Activated T-cell treated with anti-CD3 and anti-CD28 coated beads for 4 hours (primary cell): Measurements from ENCODE around the gene MMP3.

Experiments used
- DNase-seq: peaks from one replicate; pipeline ENCODE4 v3.0.0-alpha.2; 2020

Gene MMP3

DNA sequence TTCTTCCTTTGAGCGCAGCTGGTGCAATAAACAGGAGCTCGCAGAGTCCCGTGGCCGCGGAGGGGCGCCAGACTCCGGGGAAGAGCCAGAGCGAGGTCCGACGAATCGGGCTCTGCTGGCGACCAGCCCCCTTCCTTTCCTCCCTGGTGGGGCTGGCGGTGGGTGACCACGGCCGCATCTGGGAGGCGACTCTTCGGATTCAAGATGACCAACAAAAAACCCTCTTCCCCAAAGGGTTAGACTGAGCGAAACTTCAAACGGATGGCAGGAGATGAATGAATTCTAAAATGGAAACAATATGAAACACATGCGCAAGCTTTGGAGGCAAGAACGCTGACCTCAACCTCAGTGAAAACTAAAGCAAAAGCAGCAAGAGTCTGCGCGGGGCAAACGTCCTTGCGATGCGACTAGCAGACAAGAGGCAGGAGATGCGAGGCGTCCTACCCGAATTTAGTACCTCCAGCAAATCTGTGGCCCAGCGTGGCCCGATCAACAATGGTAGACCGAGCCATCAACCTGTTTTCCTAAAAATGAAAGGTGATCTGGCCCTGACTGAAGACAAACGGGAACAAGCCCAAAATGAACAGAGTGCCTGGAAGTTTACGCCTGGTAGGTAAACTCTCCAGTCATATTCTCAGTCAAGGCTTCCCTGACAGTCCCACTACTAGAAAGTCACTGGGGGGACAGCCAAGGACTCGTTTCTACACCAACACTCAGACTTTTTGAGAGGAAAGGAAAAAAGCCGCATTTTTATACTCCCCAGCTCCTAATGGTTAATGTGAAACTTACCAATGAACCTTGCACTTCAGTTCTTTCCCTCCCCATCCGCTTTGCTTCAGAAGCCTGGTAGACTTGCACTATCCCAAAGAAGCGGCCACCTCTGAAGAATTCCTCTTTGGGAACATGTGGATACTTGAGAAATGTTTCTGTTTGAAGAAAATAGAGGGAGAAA, 11.6 kb downstream of the MMP3 start:
- DNase-seq: no peak

DNA sequence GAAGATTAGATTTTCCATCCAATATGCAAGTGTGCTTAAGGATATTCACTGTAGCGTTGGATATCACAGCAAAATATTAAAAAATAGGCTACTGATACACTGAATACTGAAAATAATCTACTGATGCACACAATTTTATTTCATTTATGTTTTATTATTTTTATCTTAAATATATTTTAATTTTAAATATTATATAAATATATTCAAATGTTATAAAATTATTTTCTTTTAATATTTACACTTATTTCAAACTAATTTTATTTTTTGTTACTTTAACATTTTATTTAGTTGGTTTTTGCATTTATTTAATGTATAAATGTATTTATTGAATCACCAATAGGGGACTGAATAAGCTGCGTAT, 12.3 kb downstream of the MMP3 start:
- DNase-seq: no peak

DNA sequence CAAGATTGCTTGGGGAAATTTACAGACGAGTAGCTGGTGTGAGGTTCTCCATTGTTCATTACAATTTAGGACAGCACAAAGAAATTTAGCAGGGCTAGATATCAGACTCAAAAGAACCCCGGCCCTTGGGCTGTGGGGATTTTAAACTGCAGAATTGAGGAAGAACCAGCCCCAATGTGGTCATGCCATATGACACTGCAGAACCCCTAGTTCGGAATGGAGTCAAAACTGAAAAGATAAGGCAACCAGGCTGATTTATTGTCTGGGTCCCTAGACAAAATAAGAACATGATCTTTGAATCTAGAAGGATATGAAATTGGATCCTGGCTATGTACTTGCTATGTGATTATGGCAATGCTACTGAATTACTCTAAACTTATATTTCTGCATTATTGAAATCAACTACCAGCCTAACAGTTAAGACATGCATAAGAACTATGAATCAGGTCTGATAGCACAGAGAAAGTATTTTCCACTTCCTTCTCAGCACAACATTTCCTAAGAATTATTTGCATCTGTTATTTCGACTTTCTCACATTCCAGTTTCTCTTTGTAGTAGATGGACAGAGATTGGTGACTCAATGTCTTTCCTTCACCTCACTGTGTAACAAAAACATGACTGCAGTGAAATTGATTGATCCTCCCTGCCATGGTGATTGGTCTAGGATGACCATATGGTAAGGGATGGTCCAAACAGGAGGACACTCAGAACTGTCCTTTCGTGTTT, 13.2 kb downstream of the MMP3 start:
- no peak for DNase-seq

GRCh38 chr11:102829316-102830000, 14.0 kb downstream of the MMP3 start:
- DNase-seq: no peak

GRCh38 chr11:102824556-102824955, 18.9 kb downstream of the MMP3 start:
- DNase-seq: no peak

DNA sequence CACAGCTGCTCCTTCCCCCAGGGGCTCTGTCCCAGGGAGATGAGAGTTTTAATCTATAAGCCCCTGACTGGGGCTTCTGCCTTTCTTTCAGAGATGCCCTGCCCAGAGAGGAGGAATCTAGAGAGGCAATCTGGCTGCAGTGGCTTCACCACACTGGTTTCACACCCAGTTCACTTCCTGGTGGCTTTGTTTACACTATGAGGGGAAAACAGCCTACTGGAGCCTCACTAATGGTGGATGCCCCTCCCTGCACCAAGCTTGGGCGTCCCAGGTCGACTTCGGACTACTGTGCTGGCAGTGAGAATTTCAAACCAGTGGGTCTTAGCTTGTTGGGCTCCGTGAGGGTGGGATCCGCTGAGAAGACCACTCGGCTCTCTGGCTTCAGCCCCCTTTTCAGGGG, 23.9 kb downstream of the MMP3 start:
- no peak for DNase-seq

GRCh38 chr11:102813484-102813883, 29.9 kb downstream of the MMP3 start:
- no peak for DNase-seq

GRCh38 chr11:102812188-102812587, 31.2 kb downstream of the MMP3 start:
- DNase-seq: no peak

DNA sequence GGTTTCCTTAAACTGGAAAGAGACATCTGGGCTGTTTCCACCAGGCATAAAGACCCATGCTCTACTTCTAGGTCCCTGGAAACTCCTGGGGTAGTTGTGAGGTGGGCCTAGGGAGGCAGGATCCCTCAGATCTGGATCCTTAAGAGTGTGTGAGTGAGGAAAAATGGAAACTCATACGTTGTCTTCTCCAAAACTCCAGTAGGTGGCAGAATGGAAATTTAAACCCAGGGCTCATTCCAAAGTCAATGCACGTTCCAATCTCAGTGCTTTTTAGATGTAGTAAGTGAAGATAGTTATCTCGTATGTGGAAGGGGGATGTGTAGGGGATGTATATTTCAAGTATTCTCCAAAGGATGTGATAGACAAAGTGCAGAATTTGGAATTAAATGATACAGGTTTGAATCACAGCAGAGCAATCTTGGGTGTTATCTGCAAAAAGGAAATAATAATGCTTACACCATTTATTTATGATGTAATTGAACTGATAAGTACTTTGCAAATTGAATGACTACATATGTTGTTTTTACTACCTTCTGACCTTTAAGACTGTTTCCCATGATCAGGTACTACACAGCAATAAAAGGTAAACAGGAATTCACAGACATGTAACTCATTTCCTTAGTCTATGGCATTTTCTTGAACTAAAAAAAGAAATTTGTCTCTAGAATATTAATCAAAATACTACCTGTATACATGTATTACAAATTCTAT, 32.3 kb downstream of the MMP3 start:
- no peak for DNase-seq

GRCh38 chr11:102809971-102810370, 33.4 kb downstream of the MMP3 start:
- no peak for DNase-seq

DNA sequence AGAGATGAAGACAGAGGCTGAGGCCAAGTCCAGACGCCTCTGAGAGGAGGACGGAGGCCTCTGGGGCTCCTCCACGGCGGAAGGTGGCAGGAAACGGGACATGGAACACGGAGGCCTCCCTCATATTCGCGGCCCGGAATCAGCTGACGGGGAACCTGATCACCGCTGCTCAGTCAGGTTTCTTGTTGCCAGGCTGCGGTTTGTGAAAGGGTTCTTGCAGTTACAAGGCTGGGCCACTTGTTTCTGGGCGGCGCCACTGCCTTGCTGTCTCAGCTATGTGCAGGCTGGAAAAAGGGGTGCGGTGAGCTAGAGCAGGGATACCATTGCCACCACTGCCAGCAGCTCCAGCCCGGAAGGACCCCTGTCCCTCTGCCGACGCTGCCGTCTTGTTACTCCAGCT, 35.5 kb downstream of the MMP3 start:
- DNase-seq: no peak

DNA sequence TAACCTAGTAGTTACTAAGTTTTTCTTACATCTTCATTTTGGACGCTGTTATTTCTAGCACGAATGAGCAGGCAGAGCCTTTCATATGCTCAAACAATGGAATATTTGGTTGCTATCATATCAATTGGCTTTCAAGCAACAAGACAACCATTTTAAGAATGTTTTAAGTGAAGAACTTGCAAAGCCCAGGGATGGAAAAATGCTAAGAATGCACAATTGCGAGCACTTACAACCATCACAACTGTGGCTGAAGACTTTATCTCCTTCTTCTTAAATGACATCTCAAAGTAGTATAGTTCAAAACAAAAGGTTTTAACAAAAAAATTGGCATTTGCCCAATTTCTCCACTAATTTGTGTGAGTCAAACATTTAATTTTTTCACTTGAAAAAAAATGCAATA, 37.1 kb downstream of the MMP3 start:
- DNase-seq: no peak

DNA sequence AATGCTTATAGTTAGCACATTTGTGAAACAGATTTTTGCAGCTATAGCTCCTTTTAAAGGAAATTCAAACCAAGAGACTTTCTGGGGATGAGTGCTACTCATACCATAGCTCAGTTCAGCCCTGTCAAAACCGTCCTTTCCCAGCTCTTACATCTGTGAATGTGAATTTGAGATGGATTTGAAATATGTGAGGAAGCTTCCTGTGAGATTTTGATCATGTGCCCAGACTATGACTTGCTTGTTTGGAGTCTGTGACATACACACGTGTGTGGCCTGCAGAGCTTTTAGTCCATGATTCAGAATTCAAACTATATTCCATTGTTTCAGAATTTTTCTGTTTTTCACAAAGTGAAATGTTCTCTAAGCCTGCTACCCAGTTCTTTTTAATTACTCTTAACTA, 41.1 kb downstream of the MMP3 start:
- DNase-seq: no peak

GRCh38 chr11:102800767-102801166, 42.6 kb downstream of the MMP3 start:
- no peak for DNase-seq

DNA sequence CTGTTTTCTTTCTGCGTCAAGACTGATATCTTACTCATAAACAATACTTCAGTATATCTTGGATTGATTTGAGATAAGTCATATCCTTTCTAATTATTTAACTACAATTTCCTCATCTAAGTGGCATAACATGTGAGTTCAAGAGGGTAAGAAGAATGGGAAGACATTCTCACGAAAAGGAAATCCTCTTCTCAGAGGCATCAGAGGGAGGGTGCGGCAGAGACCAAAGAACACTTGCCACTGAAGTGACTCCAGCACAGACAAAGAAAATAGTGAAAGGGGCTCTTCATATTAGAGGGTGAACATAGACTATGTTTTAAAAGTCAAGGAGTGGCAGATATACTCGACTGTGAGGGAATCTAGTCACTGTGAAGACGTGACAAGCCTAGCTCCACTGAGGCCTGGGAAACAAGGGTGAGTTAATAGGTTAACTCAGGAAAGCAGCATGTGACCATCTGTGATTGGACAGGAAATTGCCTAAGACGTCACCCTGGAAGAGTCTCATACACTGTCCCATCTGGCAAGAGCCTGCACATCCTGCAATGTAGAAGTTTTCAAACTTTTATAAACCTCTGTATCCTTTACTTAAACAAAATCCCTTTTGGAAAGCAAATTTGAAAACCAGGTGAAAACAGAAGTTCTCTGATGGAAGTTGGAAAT, 43.6 kb downstream of the MMP3 start:
- no peak for DNase-seq

DNA sequence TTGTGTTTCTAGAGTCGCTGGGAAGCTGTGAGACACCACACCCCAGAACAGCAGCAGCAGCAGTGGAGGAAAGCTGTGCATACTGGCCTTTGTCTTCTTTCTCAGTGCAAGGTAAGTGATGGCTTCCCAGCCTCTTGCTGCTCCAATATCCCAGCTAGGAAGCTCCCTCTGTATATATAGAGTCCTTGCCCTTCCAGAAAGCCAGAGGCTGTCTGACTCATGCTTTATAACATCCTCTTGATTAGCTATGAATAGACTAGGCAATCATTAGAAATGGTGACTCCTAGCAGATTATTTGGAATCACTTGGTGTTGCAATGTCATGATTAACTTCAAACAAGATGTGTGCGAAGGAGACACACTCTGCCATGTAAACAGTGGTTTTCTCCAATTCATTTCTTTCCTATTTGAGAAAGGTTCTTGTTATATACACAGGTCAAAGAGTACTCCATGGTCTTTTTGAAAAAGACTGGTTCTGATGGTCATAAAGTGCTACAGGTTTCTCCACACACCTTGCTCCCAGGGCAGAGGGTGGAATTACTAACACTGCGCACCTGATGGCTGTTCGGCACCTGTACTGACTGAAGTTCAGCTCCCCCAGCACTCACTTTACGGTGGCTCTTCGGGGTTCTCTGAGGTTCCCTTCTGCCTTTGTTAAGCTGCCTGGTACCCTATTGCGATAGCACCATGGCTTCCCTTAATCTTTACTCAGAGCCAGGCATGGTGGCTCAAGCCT, 45.2 kb downstream of the MMP3 start, which contains the start of gene MMP1:
MMP1 (minus strand) TSS at position 149 of the 735 bp plus-strand sequence; CDS start at position 81, 68 bp downstream.
- no peak for DNase-seq

DNA sequence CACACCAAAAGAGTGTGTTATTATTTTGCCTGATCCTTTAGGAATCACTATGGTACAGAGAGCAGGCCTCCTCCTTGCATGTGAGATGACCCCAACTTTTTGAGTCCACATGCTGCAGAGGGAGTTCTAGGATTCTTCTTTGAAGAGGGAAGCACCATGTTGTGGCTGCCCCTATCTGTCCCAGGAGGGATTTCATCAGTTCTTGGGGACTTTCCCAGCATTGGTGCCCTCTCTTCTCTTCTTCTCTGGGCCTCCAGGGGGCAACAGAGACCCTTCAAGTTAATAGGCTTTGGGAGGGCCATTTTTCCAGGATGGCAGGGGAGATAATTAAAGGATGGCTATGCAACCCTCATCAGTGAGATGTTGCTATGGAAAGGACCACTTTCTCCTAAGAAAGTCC, 49.0 kb downstream of the MMP3 start:
- no peak for DNase-seq

DNA sequence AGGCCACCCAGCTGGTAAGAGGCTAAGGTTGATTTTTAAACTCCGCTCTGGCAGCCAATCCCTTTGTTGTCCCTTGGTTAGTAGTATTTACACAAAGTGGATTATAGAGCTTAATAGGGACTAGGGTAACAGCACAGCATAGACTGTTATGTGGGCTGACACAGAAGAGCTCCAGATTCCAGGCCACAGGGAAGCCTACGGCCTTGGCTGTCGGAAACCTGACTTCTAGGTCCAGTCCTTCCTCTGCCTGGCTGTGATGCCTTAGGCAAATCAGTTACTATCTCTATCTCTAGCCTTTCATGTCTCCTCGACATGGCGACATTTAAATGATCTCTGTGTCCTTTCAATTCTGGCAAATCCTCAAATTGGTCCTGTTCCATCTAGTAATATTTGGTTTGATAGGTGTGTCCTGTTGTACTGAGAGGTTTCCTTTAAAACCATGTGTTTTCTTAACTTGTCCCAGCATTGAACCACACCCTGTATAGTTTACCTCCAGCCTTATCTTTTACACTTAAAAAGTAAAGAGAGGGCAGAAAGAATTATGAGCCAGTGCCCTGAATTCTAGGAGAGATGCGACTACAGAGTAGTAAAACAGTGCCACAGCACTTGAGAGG, 49.6 kb downstream of the MMP3 start:
- DNase-seq: no peak

DNA sequence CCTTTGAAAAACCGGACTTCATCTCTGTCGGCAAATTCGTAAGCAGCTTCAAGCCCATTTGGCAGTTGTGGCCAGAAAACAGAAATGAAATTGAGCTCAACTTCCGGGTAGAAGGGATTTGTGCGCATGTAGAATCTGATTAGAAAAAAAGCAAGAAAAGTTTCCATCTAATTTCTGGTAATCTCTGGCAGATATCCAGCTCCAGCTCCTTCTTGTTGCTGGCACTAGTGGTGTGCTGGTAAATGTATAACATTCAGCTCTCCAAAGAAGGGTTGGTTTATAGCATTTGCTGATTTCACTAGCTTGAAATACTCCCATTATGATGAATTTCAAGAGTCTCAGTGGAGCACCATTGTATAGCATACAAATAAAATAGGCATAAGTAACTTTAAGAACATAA, 50.8 kb downstream of the MMP3 start:
- DNase-seq: no peak

DNA sequence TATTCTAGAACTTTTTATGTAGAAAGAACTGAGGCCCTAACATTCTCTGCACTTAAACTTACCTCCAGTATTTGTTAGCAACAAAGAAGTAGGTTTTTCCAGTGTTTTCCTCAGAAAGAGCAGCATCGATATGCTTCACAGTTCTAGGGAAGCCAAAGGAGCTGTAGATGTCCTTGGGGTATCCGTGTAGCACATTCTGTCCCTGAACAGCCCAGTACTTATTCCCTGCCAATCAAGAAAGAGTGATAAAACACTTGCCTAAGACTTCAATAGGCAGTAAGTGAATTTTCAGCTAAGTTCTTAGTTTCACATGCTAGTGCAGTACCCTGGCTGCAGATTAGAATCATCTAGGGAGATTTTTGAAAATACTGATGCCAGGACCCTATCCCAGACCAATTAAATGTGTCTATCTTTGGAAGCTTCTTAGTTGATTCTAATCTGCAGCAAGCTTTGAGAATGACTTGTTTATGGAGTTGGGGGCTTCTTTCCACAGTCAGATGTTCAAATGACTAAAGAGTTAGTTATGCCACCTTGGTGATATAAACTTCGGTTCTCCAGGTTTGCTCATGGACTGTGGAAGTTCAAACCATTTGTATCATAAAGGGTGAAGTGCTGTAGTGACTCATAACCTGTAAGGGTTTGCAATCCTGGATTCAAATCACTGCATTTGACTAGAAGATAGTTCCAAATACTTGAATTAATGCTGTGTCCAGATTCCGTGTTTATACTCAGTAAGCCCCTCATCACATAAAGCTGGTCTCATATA, 52.0 kb downstream of the MMP3 start:
- DNase-seq: no peak
